HEK293 (cell line): ENCODE results near the gene PARD3B.

Source experiments
- CTCF ChIA-PET: fragments of 350-600 bp; formaldehyde crosslinking; extraction: SDS; loops from one replicate; lab custom pipeline; 2021; ENCODE audit warnings: antibody characterized with exemption; lab: Yijun Ruan, JAX
- POLR2A ChIA-PET: fragments of 300-600 bp; formaldehyde crosslinking; extraction: SDS; loops from one replicate; lab custom pipeline; 2020; ENCODE audit warnings: antibody characterized with exemption, inconsistent platforms; lab: Yijun Ruan, JAX
- H3K27ac ChIP-seq: fragments of 200-500 bp; sonication (Bioruptor generic); 2 replicates; pipeline ENCODE4 v1.5.1; 2014; ENCODE audit warnings: low read depth, low read length, control low read depth, inconsistent platforms; ENCODE audit errors: extremely low read depth
- H3K36me3 ChIP-seq, 2 experiments: fragments of 200-500 bp in 1 of 2; sonication (Bioruptor generic) in 1 of 2; 1 replicate in 1 of 2; 2 replicates in 1 of 2; pipeline ENCODE4 v1.5.1; 2014 to 2017; ENCODE audit warnings: inconsistent platforms in 2 of 2, low read length in 2 of 2; ENCODE audit not compliant: control insufficient read depth in 2 of 2, insufficient read depth in 1 of 2
- H3K4me1 ChIP-seq: fragments of 200-500 bp; sonication (Bioruptor generic); 2 replicates; pipeline ENCODE4 v1.5.1; 2014; ENCODE audit warnings: mild to moderate bottlenecking, low read length, inconsistent platforms; ENCODE audit not compliant: control insufficient read depth, insufficient read depth
- H3K4me3 ChIP-seq: 2 replicates; pipeline ENCODE4 v1.5.1; 2011; ENCODE audit warnings: low read depth, mild to moderate bottlenecking, control low read depth, low read length, moderate library complexity
- H3K9me3 ChIP-seq: fragments of 200-500 bp; sonication (Bioruptor generic); 2 replicates; pipeline ENCODE4 v1.5.1; 2014; ENCODE audit warnings: low read depth, low read length, inconsistent platforms; ENCODE audit not compliant: control insufficient read depth, insufficient read depth
- BCL11B ChIP-seq: fragments of 450-650 bp; formaldehyde crosslinking; IDR thresholded peaks from 2 replicates; pipeline ENCODE4 v1.5.1; 2016; ENCODE audit warnings: low read depth, missing biosample characterization, missing genetic modification characterization
- KLF8 ChIP-seq: fragments of 450-650 bp; formaldehyde crosslinking; IDR thresholded peaks from 2 replicates; pipeline ENCODE4 v1.5.1; 2016; ENCODE audit warnings: missing biosample characterization, missing genetic modification characterization
- SALL2 ChIP-seq: fragments of 450-650 bp; formaldehyde crosslinking; IDR thresholded peaks from 2 replicates; pipeline ENCODE4 v1.5.0; 2017; ENCODE audit warnings: missing biosample characterization, mild to moderate bottlenecking, missing genetic modification characterization, borderline replicate concordance
- SCRT1 ChIP-seq: fragments of 450-650 bp; formaldehyde crosslinking; IDR thresholded peaks from 2 replicates; pipeline ENCODE4 v1.5.1; 2016; ENCODE audit warnings: missing biosample characterization, missing genetic modification characterization, borderline replicate concordance
- YY1 ChIP-seq: fragments of 450-650 bp; formaldehyde crosslinking; IDR thresholded peaks from 2 replicates; pipeline ENCODE4 v1.5.1; 2018; ENCODE audit warnings: missing biosample characterization, missing genetic modification characterization
- ZFP41 ChIP-seq: fragments of 450-650 bp; formaldehyde crosslinking; IDR thresholded peaks from 2 replicates; pipeline ENCODE4 v1.5.1; 2016; ENCODE audit warnings: missing biosample characterization, missing genetic modification characterization, borderline replicate concordance
- ZNF211 ChIP-seq: fragments of 450-650 bp; formaldehyde crosslinking; IDR thresholded peaks from 2 replicates; pipeline ENCODE4 v1.5.1; 2016; ENCODE audit warnings: low read depth, missing biosample characterization, missing genetic modification characterization
- ZNF37A ChIP-seq: fragments of 450-650 bp; IDR thresholded peaks from 2 replicates; pipeline ENCODE4 v1.5.1; 2018; ENCODE audit warnings: missing biosample characterization, missing genetic modification characterization
- ZNF394 ChIP-seq: fragments of 450-650 bp; formaldehyde crosslinking; IDR thresholded peaks from 2 replicates; pipeline ENCODE4 v1.5.1; 2016; ENCODE audit warnings: missing biosample characterization, missing genetic modification characterization, mild to moderate bottlenecking, moderate library complexity, borderline replicate concordance
- ZNF571 ChIP-seq: fragments of 450-650 bp; formaldehyde crosslinking; IDR thresholded peaks from 2 replicates; pipeline ENCODE4 v1.5.0; 2017; ENCODE audit warnings: missing biosample characterization, missing genetic modification characterization
- ZNF585B ChIP-seq: fragments of 450-650 bp; formaldehyde crosslinking; IDR thresholded peaks from 2 replicates; pipeline ENCODE4 v1.5.1; 2016; ENCODE audit warnings: missing biosample characterization, missing genetic modification characterization
- ZNF645 ChIP-seq: fragments of 450-650 bp; formaldehyde crosslinking; IDR thresholded peaks from 2 replicates; pipeline ENCODE4; 2016; ENCODE audit warnings: missing biosample characterization, missing genetic modification characterization
- ZNF654 ChIP-seq: fragments of 450-650 bp; formaldehyde crosslinking; IDR thresholded peaks from 2 replicates; pipeline ENCODE4 v1.5.1; 2016; ENCODE audit warnings: low read depth, missing biosample characterization, missing genetic modification characterization
- ZNF692 ChIP-seq: fragments of 450-650 bp; formaldehyde crosslinking; IDR thresholded peaks from 2 replicates; pipeline ENCODE4 v1.5.1; 2016; ENCODE audit warnings: missing biosample characterization, missing genetic modification characterization
- ZNF76 ChIP-seq: fragments of 450-650 bp; formaldehyde crosslinking; IDR thresholded peaks from 2 replicates; pipeline ENCODE4; 2016; ENCODE audit warnings: low read depth, missing biosample characterization, missing genetic modification characterization, borderline replicate concordance
- ZXDB ChIP-seq: fragments of 450-650 bp; formaldehyde crosslinking; IDR thresholded peaks from 2 replicates; pipeline ENCODE4 v1.5.1; 2016; ENCODE audit warnings: missing biosample characterization, missing genetic modification characterization
- TF ChIP-seq, protein P1 (sequence below): fragments of 450-650 bp; formaldehyde crosslinking; IDR thresholded peaks from 2 replicates; pipeline ENCODE4 v1.5.1; 2016; ENCODE audit warnings: missing biosample characterization, missing genetic modification characterization
- TF ChIP-seq, protein P2 (sequence below): fragments of 450-650 bp; formaldehyde crosslinking; IDR thresholded peaks from 2 replicates; pipeline ENCODE4 v1.5.1; 2016; ENCODE audit warnings: missing biosample characterization, missing genetic modification characterization
- TF ChIP-seq, protein P3 (sequence below): fragments of 450-650 bp; formaldehyde crosslinking; IDR thresholded peaks from 2 replicates; pipeline ENCODE4 v1.5.1; 2016; ENCODE audit warnings: missing biosample characterization, missing genetic modification characterization
- TF ChIP-seq, protein P4 (sequence below): fragments of 450-650 bp; formaldehyde crosslinking; IDR thresholded peaks from 2 replicates; pipeline ENCODE4 v1.5.1; 2016; ENCODE audit warnings: missing biosample characterization, missing genetic modification characterization

Gene PARD3B

GRCh38 chr2:204946892-204947291, 401.6 kb downstream of the PARD3B start (continued):
- TF ChIP-seq ZNF37A (no peak), ZNF394 (tag by site-specific recombination) (no peak), ZNF645 (tag by site-specific recombination) (no peak), ZXDB (tag by site-specific recombination) (no peak), ZFP41 (tag by site-specific recombination) (no peak), ZNF76 (tag by site-specific recombination) (no peak), YY1 (no peak), ZNF692 (no peak)
- TF ChIP-seq, protein P1, sequence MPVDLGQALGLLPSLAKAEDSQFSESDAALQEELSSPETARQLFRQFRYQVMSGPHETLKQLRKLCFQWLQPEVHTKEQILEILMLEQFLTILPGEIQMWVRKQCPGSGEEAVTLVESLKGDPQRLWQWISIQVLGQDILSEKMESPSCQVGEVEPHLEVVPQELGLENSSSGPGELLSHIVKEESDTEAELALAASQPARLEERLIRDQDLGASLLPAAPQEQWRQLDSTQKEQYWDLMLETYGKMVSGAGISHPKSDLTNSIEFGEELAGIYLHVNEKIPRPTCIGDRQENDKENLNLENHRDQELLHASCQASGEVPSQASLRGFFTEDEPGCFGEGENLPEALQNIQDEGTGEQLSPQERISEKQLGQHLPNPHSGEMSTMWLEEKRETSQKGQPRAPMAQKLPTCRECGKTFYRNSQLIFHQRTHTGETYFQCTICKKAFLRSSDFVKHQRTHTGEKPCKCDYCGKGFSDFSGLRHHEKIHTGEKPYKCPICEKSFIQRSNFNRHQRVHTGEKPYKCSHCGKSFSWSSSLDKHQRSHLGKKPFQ (tag by site-specific recombination) = no peak
- TF ChIP-seq, all 188 proteins: peak for 0

DNA sequence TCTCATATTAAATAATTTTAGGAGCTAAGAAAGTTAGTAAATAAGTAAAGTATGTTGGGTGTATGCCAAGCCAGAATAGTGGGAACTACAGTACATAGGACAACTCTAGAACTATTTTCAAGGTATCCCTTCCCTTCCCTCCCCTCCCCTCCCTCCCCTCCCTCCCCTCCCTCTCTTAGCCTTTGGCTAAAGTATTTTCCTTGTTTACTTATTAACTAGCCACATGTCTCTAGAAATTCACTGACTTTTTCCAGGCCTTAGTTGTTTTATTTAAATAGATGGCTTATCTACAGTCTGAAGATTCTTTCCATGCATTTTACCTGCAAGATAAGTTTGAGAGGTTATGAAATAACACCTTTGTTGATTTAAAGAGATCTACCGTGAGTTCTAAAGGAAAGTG, 402.1 kb downstream of the PARD3B start:
- ChIA-PET POLR2A (no interaction called here), CTCF (no interaction called here)
- H3K9me3 ChIP-seq = no peaks in the 10 kb centered on the region

DNA sequence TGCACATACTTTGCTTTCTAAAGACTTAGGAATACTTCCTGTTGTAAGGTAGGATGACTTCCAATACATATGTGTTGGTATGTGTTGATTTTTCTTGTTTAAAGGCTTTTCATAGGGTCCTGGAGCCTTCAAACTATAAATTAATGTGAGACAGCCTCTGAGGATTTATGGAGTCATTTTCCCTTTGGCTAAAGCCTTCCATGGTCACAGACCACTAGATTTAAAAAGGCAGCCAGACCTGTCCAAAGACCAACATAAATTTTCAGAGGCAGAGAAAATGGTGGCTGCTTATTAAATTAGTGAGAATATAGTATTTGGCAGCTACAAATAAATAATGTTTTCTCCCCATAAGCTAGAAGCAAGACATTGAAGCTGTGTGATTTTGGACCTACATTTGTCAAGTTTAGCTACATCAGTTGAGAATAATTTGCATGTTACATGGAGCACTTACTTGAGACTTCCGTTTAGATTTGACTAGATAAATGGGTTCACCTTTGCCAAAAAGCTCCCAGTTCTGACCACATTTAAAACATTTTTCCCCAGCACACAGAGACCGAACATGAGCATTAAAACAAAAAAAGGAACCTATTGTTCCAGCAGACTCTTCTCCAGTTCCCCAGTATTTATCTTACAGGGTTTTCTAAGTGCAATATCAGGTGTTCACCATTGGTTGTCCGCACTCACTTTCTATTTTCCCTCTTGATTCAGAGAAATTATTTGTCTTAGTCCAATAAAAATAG, 402.9 kb downstream of the PARD3B start:
- no peaks in the 10 kb centered on the region; the same call in 1 of the 2 replicates for H3K4me1 ChIP-seq
- no peaks in the 10 kb centered on the region for H3K36me3 ChIP-seq
- H3K9me3 ChIP-seq = no peaks in the 10 kb centered on the region
- H3K4me3 ChIP-seq = no peak overlapping the region
- ChIA-PET POLR2A (no interaction called here), CTCF (no interaction called here)
- TF ChIP-seq ZNF654 = no peak
- no peak for TF ChIP-seq ZNF211
- TF ChIP-seq, protein P2, sequence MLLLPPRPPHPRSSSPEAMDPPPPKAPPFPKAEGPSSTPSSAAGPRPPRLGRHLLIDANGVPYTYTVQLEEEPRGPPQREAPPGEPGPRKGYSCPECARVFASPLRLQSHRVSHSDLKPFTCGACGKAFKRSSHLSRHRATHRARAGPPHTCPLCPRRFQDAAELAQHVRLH (tag by site-specific recombination) = no peak
- no peak for TF ChIP-seq KLF8 (tag by site-specific recombination)
- TF ChIP-seq, protein P3, sequence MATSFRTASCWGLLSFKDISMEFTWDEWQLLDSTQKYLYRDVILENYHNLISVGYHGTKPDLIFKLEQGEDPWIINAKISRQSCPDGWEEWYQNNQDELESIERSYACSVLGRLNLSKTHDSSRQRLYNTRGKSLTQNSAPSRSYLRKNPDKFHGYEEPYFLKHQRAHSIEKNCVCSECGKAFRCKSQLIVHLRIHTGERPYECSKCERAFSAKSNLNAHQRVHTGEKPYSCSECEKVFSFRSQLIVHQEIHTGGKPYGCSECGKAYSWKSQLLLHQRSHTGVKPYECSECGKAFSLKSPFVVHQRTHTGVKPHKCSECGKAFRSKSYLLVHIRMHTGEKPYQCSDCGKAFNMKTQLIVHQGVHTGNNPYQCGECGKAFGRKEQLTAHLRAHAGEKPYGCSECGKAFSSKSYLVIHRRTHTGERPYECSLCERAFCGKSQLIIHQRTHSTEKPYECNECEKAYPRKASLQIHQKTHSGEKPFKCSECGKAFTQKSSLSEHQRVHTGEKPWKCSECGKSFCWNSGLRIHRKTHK (tag by site-specific recombination) = no peak
- TF ChIP-seq BCL11B (tag by site-specific recombination) = no peak
- no peak for TF ChIP-seq SCRT1 (tag by site-specific recombination)
- TF ChIP-seq, protein P4, sequence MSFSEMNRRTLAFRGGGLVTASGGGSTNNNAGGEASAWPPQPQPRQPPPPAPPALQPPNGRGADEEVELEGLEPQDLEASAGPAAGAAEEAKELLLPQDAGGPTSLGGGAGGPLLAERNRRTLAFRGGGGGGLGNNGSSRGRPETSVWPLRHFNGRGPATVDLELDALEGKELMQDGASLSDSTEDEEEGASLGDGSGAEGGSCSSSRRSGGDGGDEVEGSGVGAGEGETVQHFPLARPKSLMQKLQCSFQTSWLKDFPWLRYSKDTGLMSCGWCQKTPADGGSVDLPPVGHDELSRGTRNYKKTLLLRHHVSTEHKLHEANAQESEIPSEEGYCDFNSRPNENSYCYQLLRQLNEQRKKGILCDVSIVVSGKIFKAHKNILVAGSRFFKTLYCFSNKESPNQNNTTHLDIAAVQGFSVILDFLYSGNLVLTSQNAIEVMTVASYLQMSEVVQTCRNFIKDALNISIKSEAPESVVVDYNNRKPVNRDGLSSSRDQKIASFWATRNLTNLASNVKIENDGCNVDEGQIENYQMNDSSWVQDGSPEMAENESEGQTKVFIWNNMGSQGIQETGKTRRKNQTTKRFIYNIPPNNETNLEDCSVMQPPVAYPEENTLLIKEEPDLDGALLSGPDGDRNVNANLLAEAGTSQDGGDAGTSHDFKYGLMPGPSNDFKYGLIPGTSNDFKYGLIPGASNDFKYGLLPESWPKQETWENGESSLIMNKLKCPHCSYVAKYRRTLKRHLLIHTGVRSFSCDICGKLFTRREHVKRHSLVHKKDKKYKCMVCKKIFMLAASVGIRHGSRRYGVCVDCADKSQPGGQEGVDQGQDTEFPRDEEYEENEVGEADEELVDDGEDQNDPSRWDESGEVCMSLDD = no peak
- no peak for TF ChIP-seq SALL2
- TF ChIP-seq ZNF571 (tag by site-specific recombination) = no peak
- H3K27ac ChIP-seq = no peak overlapping the region

More for the DNA sequence above, 402.1 kb downstream of the PARD3B start:
- no peak overlapping the region for H3K4me3 ChIP-seq
- no peaks in the 10 kb centered on the region; the same call in 1 of the 2 replicates for H3K4me1 ChIP-seq
- H3K36me3 ChIP-seq = no peaks in the 10 kb centered on the region
- TF ChIP-seq ZNF585B (tag by site-specific recombination) = no peak
- no peak overlapping the region for H3K27ac ChIP-seq
